GM12801 (cell line): ENCODE data around the gene STAT4.

ENCODE experiments used
- TF ChIP-seq, protein P1 (sequence below): IDR thresholded peaks from one replicate; pipeline ENCODE4 v1.5.1; 2011; ENCODE audit warnings: control low read depth; ENCODE audit not compliant: insufficient read length; ENCODE audit errors: extremely low read depth

Gene STAT4

DNA sequence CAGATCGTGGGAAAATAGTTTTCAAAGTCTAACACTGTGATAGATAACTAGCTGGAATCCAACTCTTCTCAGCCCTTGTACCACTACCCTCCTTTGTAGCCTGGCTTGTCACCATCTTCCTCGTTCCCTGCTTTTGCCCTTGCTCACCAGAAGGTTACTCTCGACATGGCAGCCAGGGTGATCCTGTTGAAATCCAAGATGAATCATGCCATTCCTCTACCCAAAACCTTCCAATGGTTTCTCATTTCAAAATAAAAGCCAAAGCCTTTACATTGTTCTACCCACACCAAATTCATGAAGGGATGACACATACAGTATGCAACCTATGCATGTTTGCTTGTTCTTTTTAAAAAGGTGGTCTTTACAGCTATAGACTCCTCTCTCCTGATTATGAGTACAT is 45.7 kb downstream of the STAT4 start:
- TF ChIP-seq, protein P1, sequence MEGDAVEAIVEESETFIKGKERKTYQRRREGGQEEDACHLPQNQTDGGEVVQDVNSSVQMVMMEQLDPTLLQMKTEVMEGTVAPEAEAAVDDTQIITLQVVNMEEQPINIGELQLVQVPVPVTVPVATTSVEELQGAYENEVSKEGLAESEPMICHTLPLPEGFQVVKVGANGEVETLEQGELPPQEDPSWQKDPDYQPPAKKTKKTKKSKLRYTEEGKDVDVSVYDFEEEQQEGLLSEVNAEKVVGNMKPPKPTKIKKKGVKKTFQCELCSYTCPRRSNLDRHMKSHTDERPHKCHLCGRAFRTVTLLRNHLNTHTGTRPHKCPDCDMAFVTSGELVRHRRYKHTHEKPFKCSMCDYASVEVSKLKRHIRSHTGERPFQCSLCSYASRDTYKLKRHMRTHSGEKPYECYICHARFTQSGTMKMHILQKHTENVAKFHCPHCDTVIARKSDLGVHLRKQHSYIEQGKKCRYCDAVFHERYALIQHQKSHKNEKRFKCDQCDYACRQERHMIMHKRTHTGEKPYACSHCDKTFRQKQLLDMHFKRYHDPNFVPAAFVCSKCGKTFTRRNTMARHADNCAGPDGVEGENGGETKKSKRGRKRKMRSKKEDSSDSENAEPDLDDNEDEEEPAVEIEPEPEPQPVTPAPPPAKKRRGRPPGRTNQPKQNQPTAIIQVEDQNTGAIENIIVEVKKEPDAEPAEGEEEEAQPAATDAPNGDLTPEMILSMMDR, result no peak

DNA sequence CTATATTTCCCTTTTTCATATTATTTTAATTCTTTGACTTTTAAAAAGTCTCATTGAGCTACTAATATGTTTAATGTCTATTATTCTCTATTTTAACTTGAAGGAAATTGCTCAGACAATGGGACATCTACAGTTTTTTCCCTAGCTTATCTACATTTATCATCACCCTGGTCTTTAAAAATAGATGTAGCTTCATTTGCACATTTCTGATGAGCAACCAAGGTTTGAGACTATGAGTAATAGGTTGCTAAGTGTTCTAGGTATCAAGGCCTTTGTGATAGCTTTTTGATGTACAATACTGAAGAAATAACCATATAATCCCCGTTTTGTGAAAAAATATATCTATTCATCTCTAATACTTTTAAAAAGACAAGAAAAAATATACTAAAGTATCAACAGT is 47.0 kb downstream of the STAT4 start:
- TF ChIP-seq, protein P1, result no peak

DNA sequence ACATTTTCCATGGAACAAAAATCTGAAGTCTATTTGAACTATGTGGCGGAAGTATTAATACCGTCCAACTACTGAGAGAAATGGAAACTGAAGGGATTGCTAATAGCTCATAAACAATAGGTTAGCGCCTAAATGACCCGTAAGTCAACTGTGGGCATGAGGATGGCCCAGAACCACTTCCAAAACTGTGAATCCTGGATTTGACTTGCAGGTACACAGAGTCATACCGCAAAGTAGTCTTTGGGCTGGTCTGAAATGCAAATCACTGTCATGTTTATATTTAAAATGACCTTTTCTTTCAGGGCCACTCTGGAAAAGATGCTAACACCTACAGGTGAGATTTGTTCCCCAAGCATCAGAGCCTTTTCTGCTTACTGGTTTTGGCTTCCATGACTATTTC is 50.6 kb downstream of the STAT4 start:
- TF ChIP-seq, protein P1, result no peak

DNA sequence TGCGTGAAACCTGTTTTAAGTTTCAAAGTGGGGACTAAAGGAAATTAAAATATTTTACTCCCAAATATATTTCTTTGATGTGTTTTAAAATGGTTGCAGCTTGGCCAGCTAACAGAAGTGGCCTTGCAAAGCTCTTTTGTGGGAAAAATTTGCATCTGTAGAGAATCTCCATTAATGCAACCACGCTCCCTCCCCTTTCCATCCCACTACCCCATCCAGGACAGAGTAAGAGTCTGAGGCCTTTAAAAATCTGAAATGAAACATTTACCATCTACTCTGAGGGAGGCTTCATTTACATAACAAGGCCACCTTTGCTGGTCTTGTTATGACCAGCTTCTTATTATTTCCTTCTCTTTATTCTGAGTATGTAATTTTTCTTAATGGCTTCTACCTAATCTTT is 63.5 kb downstream of the STAT4 start:
- TF ChIP-seq, protein P1, result no peak

DNA sequence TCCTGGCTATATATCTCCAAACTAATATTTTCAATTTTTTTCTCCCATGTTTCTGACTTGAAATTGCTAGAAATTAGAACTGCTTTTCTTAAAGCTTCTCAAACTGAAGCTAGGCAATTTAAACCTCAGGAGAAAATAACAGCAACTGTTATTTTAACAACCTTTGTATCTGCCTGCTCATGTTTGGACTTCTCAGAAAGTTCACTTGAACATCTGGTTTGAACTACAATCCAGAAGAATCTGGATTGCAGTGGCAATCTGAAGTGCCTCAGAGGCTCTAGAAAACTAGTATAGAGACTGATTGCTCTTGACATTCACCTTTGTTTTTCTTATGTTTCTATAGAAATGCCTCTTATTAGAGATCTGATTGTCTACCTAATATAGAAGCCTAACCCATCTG is 64.1 kb downstream of the STAT4 start:
- TF ChIP-seq, protein P1, result no peak

DNA sequence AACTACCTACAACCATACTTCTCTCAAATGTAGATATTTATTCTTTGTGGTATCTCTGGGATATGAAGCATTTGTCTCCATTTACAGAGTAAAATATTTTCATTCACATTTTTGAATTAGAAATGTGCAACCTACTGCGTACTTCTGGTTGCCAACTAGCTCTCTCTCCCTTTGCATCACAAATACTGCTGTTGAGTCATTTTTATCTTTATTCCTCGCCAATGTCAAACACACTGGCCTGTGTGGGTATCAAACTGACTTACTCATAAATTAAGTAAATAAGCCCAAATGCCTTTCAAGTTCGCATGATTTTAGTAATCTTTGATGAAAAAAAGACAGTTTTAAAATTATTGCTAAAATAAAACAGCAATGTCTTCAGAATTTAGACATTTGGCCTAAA is 67.3 kb downstream of the STAT4 start:
- TF ChIP-seq, protein P1, result no peak

DNA sequence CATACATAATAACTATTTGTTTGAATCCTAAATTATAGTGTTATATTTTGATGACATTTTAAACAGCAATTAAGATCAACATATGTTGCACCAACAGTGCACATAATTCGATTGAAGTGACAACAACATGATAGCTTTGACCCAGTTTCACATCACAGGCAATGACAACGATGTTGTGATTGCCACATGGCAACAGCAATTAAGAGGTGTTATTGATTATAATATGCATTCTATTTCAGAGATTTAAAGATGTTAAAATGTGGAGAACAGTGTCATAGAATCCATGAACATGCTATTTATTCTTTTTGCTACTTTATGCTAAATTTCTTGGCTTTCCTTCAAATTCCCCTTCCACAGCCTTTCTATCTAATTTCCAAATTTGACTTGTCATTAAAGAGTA is 68.5 kb downstream of the STAT4 start:
- TF ChIP-seq, protein P1, result no peak

DNA sequence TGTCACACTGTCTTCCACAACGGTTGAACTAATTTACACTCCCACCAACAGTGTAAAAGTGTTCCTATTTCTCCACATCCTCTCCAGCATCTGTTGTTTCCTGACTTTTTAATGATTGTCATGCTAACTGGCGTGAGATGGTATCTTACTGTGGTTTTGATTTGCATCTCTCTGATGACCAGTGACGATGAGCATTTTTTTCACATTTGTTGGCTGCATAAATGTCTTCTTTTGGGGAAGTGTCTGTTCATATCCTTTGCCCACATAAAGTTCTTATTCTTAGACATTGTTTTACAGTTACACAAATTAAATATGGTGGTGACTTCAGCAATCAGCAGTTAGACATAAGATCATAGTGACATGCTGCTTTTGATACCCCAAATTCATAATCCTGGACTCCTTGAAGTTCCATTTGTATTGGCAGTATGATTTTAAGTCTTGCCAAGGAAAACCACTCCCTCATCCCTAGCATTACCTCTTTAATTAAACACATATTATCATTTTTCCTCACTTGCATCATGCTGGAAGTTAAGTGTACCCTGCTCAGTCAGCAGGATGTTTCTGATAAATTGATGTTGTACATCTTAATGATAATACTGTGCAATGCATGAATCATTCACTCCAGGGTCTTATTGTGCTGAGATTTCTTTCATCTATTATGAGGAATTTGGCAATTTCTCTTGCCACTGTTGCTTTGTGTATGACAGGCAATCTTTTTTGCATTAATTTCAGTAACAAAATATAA is 69.2 kb downstream of the STAT4 start:
- TF ChIP-seq, protein P1, result no peak
